Activated naive CD4-positive, alpha-beta T cell treated with anti-CD3 and anti-CD28 coated beads, Interleukin-2, amount 10 ng/mL, durations not matched to agents 7 days and 5 days (primary cell): Measurements from ENCODE around the gene ANLN.
A peak's percentile ranks its signal among the peaks of the same experiment; 100 is the strongest.

ENCODE experiments used
- CTCF ChIA-PET: fragments of 350-600 bp; sonication (Branson Sonifier 250); formaldehyde crosslinking; loops from one replicate; lab custom pipeline; 2021; ENCODE audit warnings: antibody characterized with exemption; lab: Charles Lee
- DNase-seq: peaks from one replicate; pipeline ENCODE4 v3.0.0-alpha.2; 2020
- H3K27ac Mint-ChIP-seq: one replicate; pipeline ENCODE4 v1.8.0; 2021; ENCODE audit warnings: mild to moderate bottlenecking, moderate library complexity, mixed read lengths
- H3K27me3 Mint-ChIP-seq: one replicate; pipeline ENCODE4 v1.8.0; 2021; ENCODE audit warnings: mild to moderate bottlenecking, mixed read lengths
- H3K36me3 Mint-ChIP-seq: one replicate; pipeline ENCODE4 v1.8.0; 2021; ENCODE audit warnings: mixed read lengths
- H3K4me1 Mint-ChIP-seq: one replicate; pipeline ENCODE4 v1.8.0; 2021; ENCODE audit warnings: mixed read lengths
- H3K4me3 Mint-ChIP-seq: one replicate; pipeline ENCODE4 v1.8.0; 2021; ENCODE audit warnings: mild to moderate bottlenecking, moderate library complexity, mixed read lengths
- H3K9me3 Mint-ChIP-seq: one replicate; pipeline ENCODE4 v1.8.0; 2021; ENCODE audit warnings: mixed read lengths

The ANLN gene

DNA sequence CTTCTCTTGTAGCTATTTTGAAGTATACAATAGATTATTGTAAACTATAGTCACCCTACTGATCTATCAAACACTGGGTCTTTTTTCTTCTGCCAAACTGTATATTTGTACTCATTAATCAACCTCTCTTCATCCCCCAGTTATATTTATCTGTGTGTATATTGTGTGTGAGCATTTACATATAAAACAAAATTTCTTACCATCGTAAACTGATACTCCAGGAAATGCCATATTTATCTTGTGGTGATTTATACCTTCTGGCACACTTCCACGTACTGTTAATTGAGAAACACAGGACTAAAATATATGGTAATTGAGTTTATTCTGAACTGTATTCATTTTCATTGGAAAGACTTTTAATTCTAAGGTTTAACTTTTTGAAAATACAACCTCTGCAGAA is 18.9 kb downstream of the ANLN start:
- CTCF ChIA-PET, result no interaction called here
- no peak overlapping the region for H3K4me3 Mint-ChIP-seq
- no peak for DNase-seq

DNA sequence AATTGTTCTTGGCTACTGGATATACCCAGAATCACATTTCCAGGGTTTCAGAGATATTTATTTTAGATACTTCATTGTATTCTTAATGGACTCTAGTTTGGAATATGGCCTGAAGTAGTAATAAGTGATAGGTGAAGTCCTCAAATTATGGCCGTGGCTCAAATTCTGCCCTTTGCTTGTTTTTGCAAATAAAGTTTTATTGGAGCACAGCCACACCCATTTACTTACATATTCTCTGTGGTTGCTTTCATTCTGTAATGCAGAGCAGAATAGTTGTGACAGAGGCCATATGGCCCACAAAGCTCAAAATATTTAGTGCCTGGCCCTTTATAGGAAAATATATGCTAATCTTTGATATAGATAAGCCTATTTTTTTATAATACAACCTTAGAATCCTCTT is 19.5 kb downstream of the ANLN start:
- CTCF ChIA-PET, result no interaction called here
- peaks cover 10% of the 10 kb centered on the region for H3K4me1 Mint-ChIP-seq
- no peaks in the 10 kb centered on the region for H3K9me3 Mint-ChIP-seq
- H3K36me3 Mint-ChIP-seq, result peaks cover 42% of the 10 kb centered on the region
- H3K27ac Mint-ChIP-seq, result no peak overlapping the region
- H3K27me3 Mint-ChIP-seq, result no peaks in the 10 kb centered on the region
- H3K4me3 Mint-ChIP-seq, result no peak overlapping the region
- DNase-seq, result no peak

More for the DNA sequence above, 18.9 kb downstream of the ANLN start:
- H3K27me3 Mint-ChIP-seq, result no peaks in the 10 kb centered on the region
- H3K9me3 Mint-ChIP-seq, result no peaks in the 10 kb centered on the region
- H3K36me3 Mint-ChIP-seq, result peaks cover 48% of the 10 kb centered on the region
- peaks cover 12% of the 10 kb centered on the region for H3K4me1 Mint-ChIP-seq
- no peak overlapping the region for H3K27ac Mint-ChIP-seq

DNA sequence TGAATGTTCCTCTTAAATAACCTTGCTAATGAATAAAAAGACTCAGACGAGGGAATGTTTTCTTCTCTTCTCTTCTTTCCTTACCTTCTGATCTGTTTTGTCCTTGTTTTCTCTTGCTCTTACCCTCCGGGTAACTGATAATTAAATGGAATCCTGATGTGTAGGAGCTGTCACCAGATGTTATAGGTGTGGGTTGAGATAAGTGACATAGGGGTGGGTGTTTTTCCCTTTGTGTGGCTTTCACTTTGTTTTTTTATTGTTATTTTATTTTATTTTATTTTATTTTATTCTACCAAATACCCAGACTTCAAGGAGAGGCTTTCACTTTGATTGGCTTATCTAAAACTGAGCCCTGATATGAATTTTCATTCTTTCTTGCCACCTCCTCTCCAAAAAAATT is 25.5 kb downstream of the ANLN start:
- CTCF ChIA-PET, result no interaction called here
- H3K9me3 Mint-ChIP-seq, result no peaks in the 10 kb centered on the region
- H3K27me3 Mint-ChIP-seq, result no peaks in the 10 kb centered on the region
- H3K4me1 Mint-ChIP-seq, result no peaks in the 10 kb centered on the region
- no peak overlapping the region for H3K4me3 Mint-ChIP-seq
- H3K36me3 Mint-ChIP-seq, result peaks cover 45% of the 10 kb centered on the region
- no peak for DNase-seq
- no peak overlapping the region for H3K27ac Mint-ChIP-seq

DNA sequence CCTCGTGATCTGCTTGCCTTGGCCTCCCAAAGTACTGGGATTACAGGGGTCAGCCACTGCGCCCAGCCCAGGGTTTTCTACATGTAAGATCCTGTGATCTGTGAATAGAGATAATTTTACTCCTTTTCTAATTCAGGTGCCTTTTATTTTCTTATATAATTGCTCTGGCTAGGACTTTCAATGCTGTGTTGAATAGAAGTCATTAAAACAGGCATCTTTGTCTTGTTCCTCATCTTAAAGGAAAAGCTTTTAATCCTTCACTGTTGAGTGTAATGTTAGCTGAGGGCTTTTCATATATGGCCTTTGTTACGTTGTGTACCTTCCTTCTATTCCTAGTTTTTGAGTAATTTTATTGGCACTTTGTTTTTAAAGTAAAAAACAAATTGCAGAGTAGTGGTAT is 26.6 kb downstream of the ANLN start:
- Mint-ChIP-seq H3K4me3 (no peak overlapping the region), H3K27ac (peak overlapping the region; percentile 47), H3K4me1 (no peaks in the 10 kb centered on the region), H3K27me3 (no peaks in the 10 kb centered on the region), H3K9me3 (no peaks in the 10 kb centered on the region), H3K36me3 (peaks cover 41% of the 10 kb centered on the region)
- no peak for DNase-seq
- CTCF ChIA-PET, result no interaction called here

DNA sequence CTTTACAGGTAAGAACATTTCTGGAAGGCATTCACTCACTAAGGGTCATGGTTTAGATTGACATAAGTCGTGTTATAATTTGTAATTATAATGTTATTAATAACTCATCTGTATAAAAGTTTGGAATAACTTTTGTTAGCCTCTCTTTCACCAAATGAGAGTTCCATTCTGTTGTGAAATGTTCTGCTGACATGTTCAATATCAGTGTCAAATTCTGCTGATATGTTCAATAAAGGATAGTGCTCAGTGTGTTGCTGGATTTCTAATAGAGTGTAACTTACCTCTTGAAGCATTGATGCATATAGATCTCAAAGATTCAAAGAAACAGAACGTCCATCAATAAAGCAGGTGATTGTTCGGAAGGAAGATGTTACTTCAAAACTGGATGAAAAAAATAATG is 30.6 kb downstream of the ANLN start:
- DNase-seq, result no peak
- CTCF ChIA-PET, result interaction anchor here (1.2 kb wide), 1 partner anchor 26 kb away, joined by 3 read pairs; no protein-coding TSS in a partner anchor
- H3K27ac Mint-ChIP-seq, result no peak overlapping the region
- no peaks in the 10 kb centered on the region for H3K9me3 Mint-ChIP-seq
- peaks cover 55% of the 10 kb centered on the region for H3K36me3 Mint-ChIP-seq
- no peaks in the 10 kb centered on the region for H3K27me3 Mint-ChIP-seq
- no peak overlapping the region for H3K4me3 Mint-ChIP-seq
- no peaks in the 10 kb centered on the region for H3K4me1 Mint-ChIP-seq

DNA sequence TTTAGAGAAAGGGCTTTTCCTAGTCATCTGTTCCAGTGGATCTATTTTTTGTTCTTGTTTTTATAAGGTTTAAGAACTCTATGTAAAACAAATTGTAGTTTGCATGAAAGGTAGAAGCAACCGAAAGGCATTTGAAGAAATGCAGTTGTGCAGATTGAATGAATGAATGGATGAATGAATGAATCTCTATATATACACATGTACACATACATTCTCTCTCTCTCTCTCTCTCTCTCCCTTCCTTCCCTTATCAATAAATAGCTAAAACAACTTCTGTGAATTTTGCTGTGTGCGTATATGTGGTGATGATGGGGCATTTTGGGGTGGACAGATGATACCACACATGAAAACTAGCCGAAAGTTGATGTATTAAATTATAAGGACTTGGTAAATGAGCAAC is 32.4 kb downstream of the ANLN start:
- Mint-ChIP-seq H3K4me1 (no peaks in the 10 kb centered on the region), H3K27ac (no peak overlapping the region), H3K36me3 (peaks cover 57% of the 10 kb centered on the region), H3K27me3 (no peaks in the 10 kb centered on the region), H3K9me3 (no peaks in the 10 kb centered on the region), H3K4me3 (no peak overlapping the region)
- CTCF ChIA-PET, result no interaction called here
- DNase-seq, result no peak

DNA sequence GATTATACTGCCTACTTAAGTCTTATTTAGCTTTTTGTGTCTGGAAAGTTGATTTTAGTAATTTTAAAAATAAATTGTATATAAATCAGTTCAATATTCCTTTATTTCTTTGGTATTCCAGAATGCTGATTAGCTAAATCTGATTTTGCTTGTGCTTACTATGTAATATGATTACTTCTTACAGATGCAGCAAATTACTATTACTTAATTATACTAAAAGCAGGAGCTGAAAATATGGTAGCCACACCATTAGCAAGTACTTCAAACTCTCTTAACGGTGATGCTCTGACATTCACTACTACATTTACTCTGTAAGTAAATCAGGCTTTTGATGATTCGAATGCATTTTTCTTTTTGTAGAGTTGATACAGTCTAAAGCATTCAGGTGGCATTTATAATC is 34.0 kb downstream of the ANLN start:
- Mint-ChIP-seq H3K27ac (no peak overlapping the region), H3K27me3 (no peaks in the 10 kb centered on the region), H3K4me1 (no peaks in the 10 kb centered on the region), H3K36me3 (peaks cover 57% of the 10 kb centered on the region), H3K4me3 (no peak overlapping the region), H3K9me3 (no peaks in the 10 kb centered on the region)
- CTCF ChIA-PET, result no interaction called here
- DNase-seq, result no peak

DNA sequence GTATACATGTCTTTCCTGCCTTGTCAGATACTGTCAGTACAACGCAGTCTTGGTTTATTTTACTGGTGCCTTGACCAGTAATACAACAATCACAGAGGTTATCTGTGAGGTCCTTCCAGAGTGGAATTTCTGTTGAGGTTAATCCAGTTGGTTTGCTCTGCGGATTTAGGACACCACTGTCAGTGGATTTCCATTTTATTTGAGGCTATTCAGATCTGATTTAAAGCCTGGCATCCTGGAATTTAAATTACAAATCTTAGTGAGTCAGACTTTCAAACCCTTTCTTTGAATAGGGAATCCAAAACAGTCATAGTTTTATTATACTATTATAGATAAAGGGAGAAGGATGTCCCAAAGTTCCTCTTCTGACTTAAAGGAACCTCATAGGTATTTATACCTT is 40.5 kb downstream of the ANLN start:
- peaks cover 72% of the 10 kb centered on the region for H3K36me3 Mint-ChIP-seq
- no peak for DNase-seq
- H3K27ac Mint-ChIP-seq, result no peak overlapping the region
- no peaks in the 10 kb centered on the region for H3K4me1 Mint-ChIP-seq
- no peaks in the 10 kb centered on the region for H3K27me3 Mint-ChIP-seq
- peaks cover 2% of the 10 kb centered on the region for H3K9me3 Mint-ChIP-seq
- no peak overlapping the region for H3K4me3 Mint-ChIP-seq
- CTCF ChIA-PET, result no interaction called here

DNA sequence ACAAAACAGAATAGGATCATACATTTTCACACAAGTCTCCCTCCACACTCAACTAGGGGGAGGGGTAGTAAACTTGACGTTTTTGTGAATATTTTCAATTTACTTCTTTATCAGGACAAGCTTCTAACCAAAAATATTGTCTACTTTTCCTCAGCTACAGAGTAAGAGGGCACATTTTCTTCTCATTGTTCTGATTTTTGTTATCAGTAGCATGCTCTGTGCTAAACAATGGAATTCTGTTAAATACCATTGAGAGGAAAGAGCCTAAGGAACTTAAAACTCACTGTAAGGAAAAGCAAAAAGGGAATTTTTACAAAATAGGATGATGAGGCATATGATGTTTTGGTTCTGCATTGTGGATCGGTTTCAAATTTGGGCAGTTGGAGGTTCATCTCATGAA is 41.2 kb downstream of the ANLN start:
- H3K36me3 Mint-ChIP-seq, result peaks cover 71% of the 10 kb centered on the region
- H3K4me1 Mint-ChIP-seq, result no peaks in the 10 kb centered on the region
- no peak for DNase-seq
- H3K27me3 Mint-ChIP-seq, result no peaks in the 10 kb centered on the region
- peaks cover 2% of the 10 kb centered on the region for H3K9me3 Mint-ChIP-seq
- CTCF ChIA-PET, result no interaction called here
- no peak overlapping the region for H3K27ac Mint-ChIP-seq
- H3K4me3 Mint-ChIP-seq, result no peak overlapping the region

DNA sequence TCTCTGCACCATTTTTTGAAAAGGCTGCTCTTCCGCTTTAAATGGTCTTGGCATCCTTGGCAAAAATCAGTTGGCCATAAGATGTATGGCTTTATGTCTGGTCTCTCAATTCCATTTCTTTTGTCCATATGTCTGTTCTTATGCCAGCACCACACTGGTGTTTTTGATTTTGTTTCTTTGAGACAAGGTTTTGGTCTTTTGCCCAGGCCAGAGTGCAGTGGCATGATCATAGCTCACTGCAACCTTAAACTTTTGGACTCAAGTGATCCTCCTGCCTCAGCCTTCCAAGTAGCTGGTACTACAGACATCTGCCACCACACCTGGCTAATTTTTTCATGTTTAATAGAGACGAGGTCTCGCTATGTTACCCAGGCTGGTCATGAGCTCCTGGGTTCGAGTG is 48.5 kb downstream of the ANLN start:
- Mint-ChIP-seq H3K27me3 (no peaks in the 10 kb centered on the region), H3K36me3 (peaks cover 34% of the 10 kb centered on the region), H3K27ac (no peak overlapping the region), H3K4me1 (no peaks in the 10 kb centered on the region), H3K4me3 (no peak overlapping the region), H3K9me3 (no peaks in the 10 kb centered on the region)
- no peak for DNase-seq
- CTCF ChIA-PET, result no interaction called here

DNA sequence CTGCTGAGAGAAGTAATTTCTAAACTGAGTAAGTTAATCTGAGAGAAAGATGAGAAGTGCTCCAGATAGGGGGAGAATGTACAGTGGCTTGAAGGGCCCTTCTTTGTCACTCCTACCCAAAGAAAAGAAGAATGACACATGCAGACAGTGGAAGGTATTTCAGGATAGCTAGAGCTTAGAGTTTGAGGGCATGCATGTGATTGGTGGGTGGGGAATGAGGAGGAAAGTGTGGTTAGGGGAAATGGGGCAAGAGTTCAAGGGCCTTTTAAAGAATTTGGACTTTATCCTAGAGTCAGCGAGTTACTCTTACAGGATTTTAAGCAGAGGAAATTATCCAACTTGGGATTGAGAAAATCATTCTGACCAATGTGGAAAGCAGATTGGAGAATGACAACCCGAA is 50.0 kb downstream of the ANLN start:
- Mint-ChIP-seq H3K27ac (no peak overlapping the region), H3K4me1 (no peaks in the 10 kb centered on the region), H3K4me3 (no peak overlapping the region), H3K36me3 (peaks cover 23% of the 10 kb centered on the region), H3K9me3 (no peaks in the 10 kb centered on the region), H3K27me3 (no peaks in the 10 kb centered on the region)
- CTCF ChIA-PET, result no interaction called here
- no peak for DNase-seq

DNA sequence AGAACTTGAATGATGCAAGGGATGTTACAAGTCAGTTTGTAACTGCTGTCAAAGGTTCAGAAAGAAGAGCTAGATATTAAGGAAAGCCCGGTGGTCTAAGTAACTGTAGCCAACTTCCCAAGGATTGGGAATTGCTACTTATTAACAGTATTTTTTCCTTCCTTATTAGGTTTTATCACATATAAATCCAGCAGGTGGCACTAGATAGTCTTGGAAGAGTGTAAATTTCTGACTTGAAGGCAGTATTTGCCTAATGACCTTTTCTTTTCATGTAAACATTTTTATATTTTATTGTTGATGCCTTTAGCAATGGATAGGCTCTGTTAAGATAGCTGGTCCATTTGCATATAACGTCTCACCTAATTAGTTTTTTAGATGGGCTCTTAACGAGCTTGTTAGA is 51.2 kb downstream of the ANLN start:
- H3K9me3 Mint-ChIP-seq, result no peaks in the 10 kb centered on the region
- H3K4me3 Mint-ChIP-seq, result no peak overlapping the region
- H3K27ac Mint-ChIP-seq, result no peak overlapping the region
- no peaks in the 10 kb centered on the region for H3K27me3 Mint-ChIP-seq
- H3K4me1 Mint-ChIP-seq, result no peaks in the 10 kb centered on the region
- CTCF ChIA-PET, result interaction anchor here (0.7 to 1.7 kb wide), 13 partner anchors 9 to 758 kb away, joined by 3 to 9 read pairs (median 4); no protein-coding TSS in a partner anchor
- no peak for DNase-seq
- peaks cover 22% of the 10 kb centered on the region for H3K36me3 Mint-ChIP-seq

DNA sequence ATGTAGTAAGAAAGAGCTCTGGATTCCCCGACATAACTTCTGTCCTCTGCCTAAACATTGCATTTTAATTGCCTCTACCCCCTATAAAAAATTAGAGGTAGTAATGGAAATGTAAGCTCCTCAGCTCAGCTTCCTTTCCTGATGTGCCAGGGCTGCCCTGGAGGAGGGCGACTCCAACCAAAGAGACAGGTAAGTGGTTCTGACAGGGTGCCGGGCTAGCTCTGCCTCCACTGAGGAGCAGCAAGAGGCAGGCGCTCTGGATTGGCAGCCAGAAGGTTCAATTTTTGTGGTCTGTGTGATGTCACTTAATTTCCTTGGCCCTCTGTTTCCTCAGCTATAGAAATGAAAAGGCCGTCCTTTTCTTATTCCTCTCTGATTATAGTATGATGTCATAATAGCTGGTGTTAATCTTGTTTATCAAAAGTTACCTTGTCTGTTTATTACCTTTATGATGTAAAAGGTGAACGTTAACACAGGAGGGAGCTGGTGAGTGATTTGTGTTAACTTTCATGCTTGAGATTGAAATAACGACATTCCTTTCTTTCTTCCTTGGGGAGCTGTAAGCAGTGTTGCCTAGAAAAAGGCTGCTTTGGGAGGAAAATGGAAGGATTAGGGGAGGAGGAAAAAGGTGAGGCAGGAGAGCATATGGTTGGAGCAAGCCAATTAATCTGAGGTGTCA is 51.8 kb downstream of the ANLN start:
- no peak for DNase-seq
- H3K27ac Mint-ChIP-seq, result no peak overlapping the region
- no peak overlapping the region for H3K4me3 Mint-ChIP-seq
- H3K27me3 Mint-ChIP-seq, result no peaks in the 10 kb centered on the region
- CTCF ChIA-PET, result interaction anchor here (0.7 to 1.7 kb wide), 13 partner anchors 9 to 757 kb away, joined by 3 to 9 read pairs (median 4); no protein-coding TSS in a partner anchor
- H3K4me1 Mint-ChIP-seq, result no peaks in the 10 kb centered on the region
- no peaks in the 10 kb centered on the region for H3K9me3 Mint-ChIP-seq
- H3K36me3 Mint-ChIP-seq, result peaks cover 25% of the 10 kb centered on the region

DNA sequence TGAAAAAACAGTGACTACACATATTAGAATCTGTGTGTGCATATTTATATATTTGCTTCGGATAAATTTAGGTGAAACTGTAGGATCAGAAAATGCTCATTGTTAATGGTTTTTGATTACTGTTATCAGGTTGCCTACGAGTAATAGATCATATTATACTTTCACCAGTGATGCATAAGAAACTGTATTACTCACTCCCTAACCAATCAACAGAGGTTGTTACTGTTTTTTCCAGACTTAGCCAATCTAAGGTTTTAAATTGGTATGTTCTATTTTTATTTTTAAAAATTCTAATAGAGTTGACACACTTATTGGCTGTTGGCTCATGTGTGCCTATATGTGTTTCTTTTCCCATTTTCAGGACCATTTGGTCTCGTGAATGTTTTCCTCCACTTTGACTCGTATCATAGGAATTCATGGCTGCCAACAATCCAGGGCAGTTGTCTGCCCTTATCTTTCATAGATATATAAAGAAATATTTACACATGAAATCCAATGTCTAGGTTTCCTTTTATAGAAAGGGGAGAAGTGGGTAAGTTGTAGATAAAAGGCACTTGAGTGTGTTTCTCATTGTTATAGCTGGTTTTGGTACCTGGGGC is 59.2 kb downstream of the ANLN start:
- Mint-ChIP-seq H3K27me3 (no peaks in the 10 kb centered on the region), H3K27ac (no peak overlapping the region), H3K4me1 (no peaks in the 10 kb centered on the region), H3K9me3 (no peaks in the 10 kb centered on the region), H3K4me3 (no peak overlapping the region), H3K36me3 (peaks cover 61% of the 10 kb centered on the region)
- CTCF ChIA-PET, result no interaction called here
- DNase-seq, result no peak

DNA sequence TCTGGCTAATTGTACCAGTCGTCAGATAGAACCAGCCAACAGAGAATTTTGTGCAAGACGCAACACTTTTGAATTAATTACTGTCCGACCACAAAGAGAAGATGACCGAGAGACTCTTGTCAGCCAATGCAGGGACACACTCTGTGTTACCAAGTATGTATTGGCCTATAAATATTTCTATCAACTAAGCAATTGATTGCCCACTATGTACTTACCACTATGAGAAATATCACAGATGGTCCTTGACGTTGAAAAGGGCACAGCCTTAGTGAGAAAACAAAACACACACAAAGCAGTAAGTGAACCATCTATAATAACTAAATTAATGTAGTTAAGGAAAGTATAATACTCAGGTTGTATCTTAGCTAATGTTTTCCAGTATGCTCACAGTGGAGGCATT is 60.0 kb downstream of the ANLN start:
- no peaks in the 10 kb centered on the region for H3K4me1 Mint-ChIP-seq
- H3K9me3 Mint-ChIP-seq, result no peaks in the 10 kb centered on the region
- no peak for DNase-seq
- CTCF ChIA-PET, result interaction anchor here (1.6 to 2.0 kb wide), 2 partner anchors 9 to 83 kb away, joined by 3 to 9 read pairs; a partner anchor contains a TSS
- no peak overlapping the region for H3K27ac Mint-ChIP-seq
- no peaks in the 10 kb centered on the region for H3K27me3 Mint-ChIP-seq
- no peak overlapping the region for H3K4me3 Mint-ChIP-seq
- H3K36me3 Mint-ChIP-seq, result peaks cover 65% of the 10 kb centered on the region
